ENCODE results near the gene EPHA6.

DNA sequence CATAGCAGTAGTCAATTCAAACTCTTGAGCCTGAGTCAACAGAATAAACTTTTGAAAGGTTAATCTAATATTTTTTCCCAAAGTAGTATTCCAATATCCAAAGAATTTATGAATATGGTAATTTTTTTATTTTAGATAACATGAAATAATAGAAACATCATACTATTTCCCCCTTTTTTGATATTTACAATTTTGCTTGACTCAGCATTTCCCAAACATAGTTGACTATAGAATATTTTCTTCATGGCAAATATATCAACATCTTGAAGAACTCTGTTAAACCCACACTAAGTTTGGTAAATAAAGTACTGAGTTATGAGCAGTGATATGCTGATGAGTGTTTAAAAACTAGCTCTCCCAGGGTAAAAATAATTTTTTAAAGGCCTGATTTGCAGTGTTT, 570.2 kb downstream of the EPHA6 start:
- TF ChIP-seq EZH2 (IDR thresholded peaks at IDR 0.05; ENCODE audit: borderline replicate concordance, insufficient read depth, low read depth, low read length, poor library complexity, severe bottlenecking): no peak
- no peak for TF ChIP-seq CTCF (IDR thresholded peaks at IDR 0.05)

Data from B cell (primary cell).